MM.1S (cell line): ENCODE results near the gene LRP6.

Experiments
- DNase-seq: peaks from one replicate; pipeline ENCODE4 v3.0.0-alpha.2; 2015
- H2AFZ ChIP-seq: fragments of 300-600 bp; sonication (generic); 2 replicates; pipeline ENCODE4 v1.6.0; 2016; ENCODE audit warnings: antibody characterized with exemption, low read length
- H3F3A ChIP-seq: fragments of 300-600 bp; sonication (generic); 2 replicates; pipeline ENCODE4 v1.6.1; 2016; ENCODE audit warnings: mild to moderate bottlenecking, antibody characterized with exemption, low read length, moderate library complexity, mixed read lengths; ENCODE audit not compliant: insufficient read depth
- H3K27ac ChIP-seq: fragments of 300-600 bp; sonication (generic); 2 replicates; pipeline ENCODE4 v1.5.1; 2016; ENCODE audit warnings: mild to moderate bottlenecking, low read length
- H3K27me3 ChIP-seq: fragments of 300-600 bp; sonication (generic); replicated peaks from 2 replicates; pipeline ENCODE4 v1.6.0; 2016; ENCODE audit warnings: low read length; ENCODE audit not compliant: insufficient read depth
- H3K36me3 ChIP-seq: fragments of 300-600 bp; sonication (generic); replicated peaks from 2 replicates; pipeline ENCODE4 v1.6.1; 2016; ENCODE audit warnings: mild to moderate bottlenecking, low read length, mixed read lengths; ENCODE audit not compliant: insufficient read depth
- H3K4me1 ChIP-seq: fragments of 300-600 bp; sonication (generic); 2 replicates; pipeline ENCODE4 v1.6.1; 2016; ENCODE audit warnings: low read length, mixed read lengths
- H3K4me2 ChIP-seq: fragments of 300-600 bp; sonication (generic); 2 replicates; pipeline ENCODE4 v1.6.0; 2016; ENCODE audit warnings: low read depth, low read length
- H3K4me3 ChIP-seq: fragments of 300-600 bp; sonication (generic); 2 replicates; pipeline ENCODE4 v1.5.1; 2016; ENCODE audit warnings: low read length, mixed read lengths
- H3K79me2 ChIP-seq: fragments of 300-600 bp; sonication (generic); 2 replicates; pipeline ENCODE4 v1.6.1; 2016; ENCODE audit warnings: mixed run types, low read length, mixed read lengths
- H3K9ac ChIP-seq: fragments of 300-600 bp; sonication (generic); 2 replicates; pipeline ENCODE4 v1.6.1; 2016; ENCODE audit warnings: low read length, mixed read lengths
- H3K9me2 ChIP-seq: fragments of 300-600 bp; sonication (generic); replicated peaks from 2 replicates; pipeline ENCODE4 v1.6.1; 2016; ENCODE audit warnings: mild to moderate bottlenecking, low read length, mixed read lengths; ENCODE audit not compliant: insufficient read depth
- H3K9me3 ChIP-seq: fragments of 300-600 bp; sonication (generic); replicated peaks from 2 replicates; pipeline ENCODE4 v1.6.1; 2016; ENCODE audit warnings: mild to moderate bottlenecking, low read length, mixed read lengths; ENCODE audit not compliant: insufficient read depth
- H4K20me1 ChIP-seq: fragments of 300-600 bp; sonication (generic); 2 replicates; pipeline ENCODE4 v1.6.1; 2016; ENCODE audit warnings: mild to moderate bottlenecking, low read length, moderate library complexity, mixed read lengths; ENCODE audit not compliant: insufficient read depth
- CTCF ChIP-seq: fragments of 300-600 bp; sonication (generic); IDR thresholded peaks from 2 replicates; pipeline ENCODE4 v1.5.1; 2016; ENCODE audit warnings: antibody characterized with exemption, low read length, mixed read lengths
- EZH2 ChIP-seq: fragments of 300-600 bp; sonication (generic); optimal IDR thresholded peaks from 2 replicates; pipeline ENCODE3; 2017; ENCODE audit warnings: low read depth, mild to moderate bottlenecking, antibody characterized with exemption, low read length, mixed read lengths
- EZH2phosphoT487 ChIP-seq: fragments of 300-600 bp; sonication (generic); IDR thresholded peaks from 2 replicates; pipeline ENCODE4 v1.6.1; 2018; ENCODE audit warnings: antibody characterized with exemption, low read length

Gene LRP6

GRCh38 chr12:12079291-12079690, 187.6 kb downstream of the LRP6 start:
- Histone ChIP-seq H3K4me2 (no peak overlapping the region), H3K27me3 (no peaks in the 10 kb centered on the region), H3K27ac (no peak overlapping the region), H3K9me3 (no peaks in the 10 kb centered on the region), H3K9ac (no peak overlapping the region), H2AFZ (no peak overlapping the region), H3F3A (no peaks in the 10 kb centered on the region), H3K36me3 (no peaks in the 10 kb centered on the region), H4K20me1 (no peaks in the 10 kb centered on the region), H3K4me1 (no peaks in the 10 kb centered on the region), H3K9me2 (no peaks in the 10 kb centered on the region), H3K79me2 (no peaks in the 10 kb centered on the region), H3K4me3 (no peak overlapping the region)
- TF ChIP-seq CTCF: no peak
- no peak for TF ChIP-seq EZH2
- TF ChIP-seq EZH2phosphoT487: no peak
- DNase-seq: no peak

- Histone ChIP-seq H3K27ac (no peak overlapping the region), H3K9ac (no peak overlapping the region), H3K79me2 (no peaks in the 10 kb centered on the region), H3F3A (no peaks in the 10 kb centered on the region), H3K27me3 (no peaks in the 10 kb centered on the region), H4K20me1 (no peaks in the 10 kb centered on the region), H3K4me2 (no peak overlapping the region), H3K4me3 (no peak overlapping the region), H3K36me3 (no peaks in the 10 kb centered on the region), H2AFZ (no peak overlapping the region), H3K9me3 (no peaks in the 10 kb centered on the region), H3K4me1 (no peaks in the 10 kb centered on the region), H3K9me2 (no peaks in the 10 kb centered on the region)
- DNase-seq: no peak
- no peak for TF ChIP-seq EZH2phosphoT487
- no peak for TF ChIP-seq CTCF
- TF ChIP-seq EZH2: no peak
Measured at GRCh38 chr12:12072064-12072760, 194.6 kb downstream of the LRP6 start.

- no peaks in the 10 kb centered on the region for H3K9me3 ChIP-seq
- H3K27me3 ChIP-seq: no peaks in the 10 kb centered on the region
- no peaks in the 10 kb centered on the region for H3F3A ChIP-seq
- H3K4me2 ChIP-seq: peak within 1 kb of the TSS; percentile 70
- no peaks in the 10 kb centered on the region for H3K4me1 ChIP-seq
- peak within 1 kb of the TSS; percentile 47 for H3K9ac ChIP-seq
- DNase-seq: peak; percentile 46
- TF ChIP-seq EZH2 (no peak), EZH2phosphoT487 (no peak), CTCF (peak; percentile 37)
- no peaks in the 10 kb centered on the region for H4K20me1 ChIP-seq
- no peaks in the 10 kb centered on the region for H3K79me2 ChIP-seq
- peak within 1 kb of the TSS; percentile 81 for H2AFZ ChIP-seq
- H3K9me2 ChIP-seq: no peaks in the 10 kb centered on the region
- H3K4me3 ChIP-seq: peak within 1 kb of the TSS; percentile 61
- H3K36me3 ChIP-seq: no peaks in the 10 kb centered on the region
- no peak within 1 kb of the TSS for H3K27ac ChIP-seq
Measured at GRCh38 chr12:12070674-12071656, 195.9 kb downstream of the LRP6 start, which contains the start of gene BCL2L14. BCL2L14 (plus strand) TSS chr12:12070939; CDS start chr12:12079306, 8,367 bp downstream.
